ENCODE results near the gene LIMCH1.
"Not testable (repeated sequence)": the region's sequence is repeated elsewhere in the genome, so short reads cannot be mapped to it uniquely, and the experiment has no call there.

Gene LIMCH1

DNA sequence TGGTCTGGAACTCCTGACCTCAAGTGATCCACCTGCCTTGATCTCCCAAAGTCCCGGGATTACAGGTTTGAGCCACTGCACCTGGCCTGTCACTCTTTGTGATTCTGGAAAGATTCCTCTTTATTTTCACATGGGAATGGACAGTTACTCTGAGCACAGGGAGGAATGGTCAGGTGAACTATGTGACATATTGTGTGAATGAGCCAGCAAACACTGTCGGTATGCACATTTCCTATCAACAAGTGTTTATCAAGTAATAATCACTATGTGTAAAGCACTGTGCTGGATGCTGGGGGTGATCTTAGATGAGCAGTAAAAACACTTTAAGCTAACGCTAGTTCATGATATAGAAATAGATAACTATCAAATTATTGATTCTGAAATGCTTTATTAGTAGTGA is 97.5 kb downstream of the LIMCH1 start:
- DNase-seq (ENCODE audit: insufficient read length, low spot score) (no peak), FAIRE-seq (no peak)

DNA sequence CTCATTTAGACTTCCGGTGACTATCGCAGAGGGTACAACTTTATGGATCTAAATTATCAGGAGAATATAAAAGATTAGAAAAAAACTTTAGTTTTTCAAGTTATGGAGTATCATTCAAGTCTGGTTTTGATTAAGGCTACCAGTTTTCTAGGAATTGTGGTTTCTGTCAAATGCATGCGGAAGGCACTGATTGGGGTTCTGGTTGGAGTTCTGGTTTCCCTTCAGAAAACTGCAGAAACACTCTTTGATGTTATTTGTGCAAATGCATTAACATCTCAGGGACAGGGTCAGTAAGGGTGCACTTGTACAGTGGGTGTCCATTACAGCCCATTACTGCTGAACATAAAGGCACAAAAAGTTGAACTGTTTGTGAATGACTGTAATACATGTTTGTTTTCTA is 100.2 kb downstream of the LIMCH1 start:
- FAIRE-seq (no peak), DNase-seq (ENCODE audit: insufficient read length, low spot score) (no peak)

DNA sequence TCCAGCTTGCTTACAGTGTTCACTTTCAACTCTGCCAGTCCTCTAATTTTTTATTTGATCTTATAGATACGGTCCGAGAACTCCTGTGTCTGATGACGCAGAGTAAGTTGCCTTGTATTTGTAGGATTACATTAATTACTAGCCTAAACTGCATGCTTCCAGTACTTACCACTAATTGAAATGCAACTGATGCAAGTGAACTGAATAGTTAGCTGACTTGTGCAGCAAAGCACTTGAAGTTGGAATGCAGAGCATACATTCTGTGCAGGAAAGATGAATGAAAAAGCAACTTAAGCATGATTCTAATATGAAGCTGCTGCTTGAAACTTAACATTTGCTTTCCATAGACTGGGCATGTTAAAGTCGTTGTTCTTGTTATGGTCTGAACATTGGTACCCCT is 100.9 kb downstream of the LIMCH1 start:
- FAIRE-seq: no peak

DNA sequence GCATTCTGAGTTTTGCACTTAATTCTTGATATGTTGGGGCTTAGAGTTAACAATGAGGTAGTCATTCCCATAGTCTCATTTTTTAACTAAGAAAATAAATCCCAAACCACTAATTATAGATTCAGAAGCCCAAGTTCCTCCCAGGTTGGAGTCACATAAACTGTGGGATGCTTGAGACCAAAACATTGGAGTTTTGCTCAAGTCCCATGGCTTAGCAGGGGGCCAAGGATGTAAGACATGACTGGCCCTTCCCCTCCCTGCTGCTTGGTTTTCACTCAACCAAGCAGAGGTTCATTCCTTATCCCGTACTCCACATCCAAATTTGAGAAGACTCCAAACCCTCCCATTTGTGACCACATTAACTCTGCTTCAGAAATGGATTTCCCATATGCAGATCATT is 101.3 kb downstream of the LIMCH1 start:
- no peak for FAIRE-seq
- no peak for DNase-seq (ENCODE audit: insufficient read length, low spot score)

More for the DNA sequence above, 100.9 kb downstream of the LIMCH1 start:
- no peak for DNase-seq (ENCODE audit: insufficient read length, low spot score)

DNA sequence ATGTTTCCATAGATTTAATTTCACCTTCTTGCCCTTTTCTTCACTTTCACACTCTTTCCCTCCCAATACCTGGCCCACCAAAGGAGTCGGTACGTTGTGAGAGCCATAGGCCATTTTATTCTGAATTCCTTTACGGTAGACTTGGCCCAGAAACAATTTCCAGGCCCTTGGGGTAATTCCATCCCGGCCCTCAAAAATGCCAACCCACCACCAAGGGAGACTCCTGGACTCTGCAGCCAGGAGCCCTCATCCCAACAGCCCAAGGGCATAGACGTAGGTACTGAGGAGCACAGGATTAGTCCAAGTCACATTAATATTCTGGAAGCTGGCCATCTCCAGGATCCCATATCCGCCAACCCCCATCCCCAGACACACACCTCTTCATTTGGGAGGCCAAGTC is 102.9 kb downstream of the LIMCH1 start:
- no peak for DNase-seq (ENCODE audit: insufficient read length, low spot score)
- FAIRE-seq: no peak

DNA sequence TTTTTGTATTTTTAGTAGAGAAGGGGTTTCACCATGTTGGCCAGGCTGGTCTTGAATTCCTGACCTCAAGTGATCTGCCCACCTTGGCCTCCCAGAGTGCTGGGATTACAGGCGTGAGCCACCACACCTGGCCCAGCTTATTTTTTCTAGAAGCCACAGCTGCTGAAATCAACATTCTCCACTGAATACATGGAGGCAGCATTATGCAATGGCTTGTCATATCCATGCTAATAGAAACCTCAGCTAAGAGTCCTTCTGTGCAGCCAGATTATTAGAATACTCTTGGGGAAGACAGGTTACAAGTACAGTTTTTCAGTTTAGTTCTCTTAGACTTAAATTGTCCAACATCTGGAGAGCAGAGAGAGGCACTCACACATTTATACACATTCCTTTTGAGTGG is 104.8 kb downstream of the LIMCH1 start:
- not testable (repeated sequence) for FAIRE-seq; DNase-seq (ENCODE audit: insufficient read length, low spot score)

DNA sequence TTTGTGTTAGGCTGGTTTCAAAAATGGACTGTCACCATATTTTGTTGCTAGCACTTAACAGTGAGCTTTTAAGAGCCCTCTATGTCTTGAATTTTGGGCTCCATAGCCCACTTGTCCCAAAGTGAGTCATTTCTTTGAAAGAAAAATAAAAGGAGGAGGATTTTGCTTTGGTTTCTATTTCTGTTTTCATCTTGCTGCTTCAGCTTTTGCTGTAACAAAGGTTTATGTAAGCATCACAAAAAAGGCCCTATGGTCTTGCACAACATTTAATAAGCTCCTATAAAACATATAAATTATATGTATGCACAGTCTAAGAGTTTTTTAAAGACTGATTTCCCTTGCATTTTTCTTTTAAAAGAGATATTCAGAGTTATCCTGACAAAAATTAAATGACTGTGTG is 105.4 kb downstream of the LIMCH1 start:
- DNase-seq (ENCODE audit: insufficient read length, low spot score) (no peak), FAIRE-seq (no peak)

DNA sequence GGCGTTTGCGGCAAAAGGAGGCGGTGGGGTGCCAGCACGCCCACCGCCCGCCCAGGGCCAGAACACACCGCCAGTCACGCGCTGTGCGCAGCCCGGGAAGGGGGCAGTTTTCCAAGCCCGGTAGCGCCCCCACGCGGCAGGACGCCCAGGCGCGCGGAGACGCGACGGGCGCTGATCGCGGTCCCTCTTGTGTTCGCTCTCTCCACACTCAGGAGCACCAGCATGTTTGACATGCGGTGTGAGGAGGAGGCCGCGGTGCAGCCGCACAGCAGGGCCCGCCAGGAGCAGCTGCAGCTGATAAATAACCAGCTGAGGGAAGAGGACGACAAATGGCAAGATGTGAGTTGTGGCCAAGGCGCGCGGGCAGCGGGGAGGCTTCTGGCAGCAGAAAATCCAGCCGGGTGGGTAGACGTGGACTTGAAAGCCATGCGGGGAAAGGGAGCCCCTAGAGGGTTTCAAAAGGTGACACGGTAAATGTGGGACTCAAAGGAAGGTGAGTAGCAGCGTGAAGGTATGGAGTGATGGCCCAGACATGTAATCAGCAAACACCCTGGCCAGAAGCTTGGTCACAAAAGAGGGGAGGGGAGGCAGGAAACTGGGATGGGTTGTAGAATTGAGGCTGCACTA is 106.4 kb downstream of the LIMCH1 start:
- DNase-seq (ENCODE audit: insufficient read length, low spot score): no peak
- no peak for FAIRE-seq

DNA sequence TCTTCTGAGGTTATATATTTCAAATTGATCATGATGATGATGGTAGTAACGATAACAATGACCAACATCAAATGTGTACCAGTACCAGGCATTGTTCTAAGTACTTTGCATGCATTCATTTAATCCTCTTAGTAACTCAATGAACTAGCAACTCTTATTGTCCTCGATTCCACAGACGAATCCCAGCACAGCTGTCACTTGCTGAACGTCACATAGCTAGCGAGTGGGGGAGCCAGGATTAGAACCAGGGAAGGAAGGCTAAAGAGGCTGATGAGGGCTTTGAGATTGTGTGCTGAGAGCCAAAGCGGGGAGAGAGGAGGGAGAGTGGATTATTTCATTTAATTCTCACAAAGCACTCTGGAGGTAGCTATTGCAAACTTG is 106.9 kb downstream of the LIMCH1 start:
- FAIRE-seq (no peak), DNase-seq (ENCODE audit: insufficient read length, low spot score) (no peak)

DNA sequence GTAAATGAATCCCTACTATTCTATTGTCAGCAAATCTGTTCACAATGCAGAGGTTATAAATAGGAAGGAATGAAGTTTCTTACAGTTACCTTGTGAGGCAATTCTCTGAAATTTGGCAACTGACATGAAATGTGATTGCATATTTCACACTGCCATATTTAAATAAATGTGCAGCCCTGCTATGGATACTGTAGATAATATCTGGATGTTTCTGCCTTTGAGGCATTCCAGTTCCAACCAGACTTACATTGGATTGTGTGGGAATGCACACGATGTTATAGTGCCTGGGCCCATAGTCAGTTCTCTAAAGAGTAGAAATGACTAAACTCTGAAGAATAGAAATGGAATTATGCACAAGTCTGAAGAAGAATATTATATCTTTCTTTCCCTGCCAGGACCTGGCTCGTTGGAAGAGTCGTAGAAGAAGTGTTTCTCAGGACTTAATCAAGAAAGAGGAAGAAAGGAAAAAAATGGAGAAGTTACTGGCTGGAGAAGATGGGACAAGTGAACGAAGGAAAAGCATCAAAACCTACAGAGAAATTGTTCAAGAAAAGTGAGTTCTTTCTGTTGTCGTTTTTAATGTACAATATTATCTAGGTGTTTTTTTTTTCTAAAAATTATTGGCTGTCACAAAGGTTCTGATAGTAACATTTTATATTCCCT is 107.9 kb downstream of the LIMCH1 start:
- FAIRE-seq (no peak), DNase-seq (ENCODE audit: insufficient read length, low spot score) (no peak)

DNA sequence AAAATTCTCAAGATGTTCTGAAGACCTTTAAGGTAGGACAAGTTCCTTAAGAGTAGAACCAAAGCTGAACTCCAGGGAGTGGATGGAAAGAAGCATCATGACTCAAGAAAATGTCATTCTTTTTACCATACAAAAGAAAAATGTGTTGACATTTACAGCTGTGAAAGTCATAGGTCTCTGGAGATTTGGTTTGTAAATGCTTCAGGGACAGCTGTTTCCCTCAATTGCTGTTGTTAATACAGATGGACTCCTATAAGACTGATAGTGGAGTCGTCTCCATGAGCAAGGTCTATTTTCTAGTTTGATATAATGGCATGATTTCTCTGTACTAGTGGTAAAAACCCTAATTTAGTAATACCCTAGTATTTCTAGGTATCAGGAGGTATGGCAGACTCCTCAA is 108.9 kb downstream of the LIMCH1 start:
- FAIRE-seq: no peak
- DNase-seq (ENCODE audit: insufficient read length, low spot score): no peak

DNA sequence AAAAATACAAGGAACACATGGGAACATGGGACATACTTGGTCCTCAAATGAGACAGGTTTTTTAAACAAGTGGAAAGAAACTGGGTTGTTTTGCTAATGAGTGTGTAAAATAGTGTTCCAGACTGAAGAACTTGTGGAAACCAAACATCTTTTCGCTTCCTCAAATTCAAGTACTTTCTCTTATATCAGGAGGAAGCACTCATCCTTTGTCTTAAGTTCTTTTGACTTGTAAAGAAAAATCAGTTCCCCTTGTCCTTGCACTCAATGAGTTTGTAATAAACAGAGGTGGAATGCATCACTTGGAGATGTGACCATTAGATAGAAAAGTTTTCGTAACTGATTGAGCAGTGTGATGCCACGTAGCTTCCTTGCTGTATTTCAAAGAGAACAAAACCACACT is 109.4 kb downstream of the LIMCH1 start:
- DNase-seq (ENCODE audit: insufficient read length, low spot score): no peak
- FAIRE-seq: no peak

DNA sequence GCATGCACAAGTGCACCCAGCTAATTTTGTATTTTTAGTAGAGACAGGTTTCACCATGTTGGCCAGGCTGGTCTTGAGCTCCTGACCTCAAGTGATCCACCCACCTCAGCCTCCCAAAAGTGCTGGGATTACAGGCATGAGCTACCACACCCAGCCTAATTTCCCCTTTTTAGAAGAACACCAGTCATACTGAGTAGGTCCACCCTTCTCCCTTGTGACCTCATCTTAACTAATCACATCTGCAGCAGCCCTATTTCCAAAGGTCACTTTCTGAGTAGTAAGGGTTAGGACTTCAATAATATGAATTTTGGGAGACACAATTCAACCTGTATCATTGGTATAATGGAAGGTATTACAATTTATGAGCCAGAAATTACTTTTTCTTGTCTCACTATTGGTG is 113.2 kb downstream of the LIMCH1 start:
- not testable (repeated sequence) for DNase-seq (ENCODE audit: insufficient read length, low spot score); FAIRE-seq

DNA sequence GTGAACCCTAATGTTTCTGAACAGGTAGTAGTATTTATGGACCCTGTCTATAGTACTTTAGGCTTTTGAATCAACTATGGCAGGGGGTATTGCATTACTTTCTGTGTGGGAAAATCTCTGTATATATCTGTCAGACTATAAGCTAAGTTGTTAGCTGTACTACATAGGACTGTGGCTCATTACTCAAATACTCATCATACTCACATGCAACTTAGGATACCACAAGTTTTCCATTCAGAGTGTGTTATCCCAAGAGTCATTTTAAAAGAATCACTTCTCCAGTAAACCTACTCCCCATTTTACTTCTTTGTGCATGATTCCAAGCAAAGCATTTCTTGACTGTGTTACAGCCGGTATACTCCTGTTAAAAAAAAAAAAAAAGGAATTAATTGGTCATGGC is 115.0 kb downstream of the LIMCH1 start:
- no peak for FAIRE-seq
- no peak for DNase-seq (ENCODE audit: insufficient read length, low spot score)

DNA sequence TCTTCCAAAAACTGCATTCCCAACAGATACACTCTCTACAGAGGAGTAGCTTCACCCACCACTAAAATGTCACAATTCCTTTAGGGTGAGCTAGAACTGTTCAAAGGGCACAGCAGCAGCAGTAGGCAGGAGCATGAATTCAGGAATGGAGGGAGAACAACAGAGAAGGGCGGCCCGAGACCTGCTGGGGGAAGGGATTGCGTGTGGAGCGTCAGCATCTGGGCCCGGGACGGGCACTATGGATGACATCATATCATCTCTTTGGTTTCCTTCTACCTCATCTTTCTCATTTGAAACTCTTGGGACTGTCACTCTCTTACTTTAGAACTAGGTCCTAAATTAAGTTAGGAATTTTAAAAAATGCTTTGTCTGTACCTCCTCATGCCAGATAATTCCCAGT is 115.6 kb downstream of the LIMCH1 start:
- FAIRE-seq (no peak), DNase-seq (ENCODE audit: insufficient read length, low spot score) (no peak)

DNA sequence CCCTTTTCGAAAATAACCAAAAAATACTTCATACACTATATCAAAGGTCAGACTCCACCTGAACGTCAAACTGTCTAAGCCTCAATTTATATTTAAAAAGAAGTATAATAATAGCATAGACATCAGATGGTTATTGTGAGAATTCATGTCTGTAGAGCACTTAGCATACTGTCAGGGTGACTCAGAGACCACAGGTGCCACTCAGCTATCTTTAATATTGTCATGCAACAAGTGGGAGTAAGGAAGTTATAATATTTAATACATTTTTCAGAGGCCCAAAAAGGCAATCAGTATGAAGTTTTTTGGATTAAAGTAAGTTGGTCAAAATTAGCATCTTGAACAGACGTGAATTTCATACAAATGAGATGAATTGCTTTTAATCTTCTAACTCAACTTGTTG is 117.2 kb downstream of the LIMCH1 start:
- FAIRE-seq (no peak), DNase-seq (ENCODE audit: insufficient read length, low spot score) (no peak)

DNA sequence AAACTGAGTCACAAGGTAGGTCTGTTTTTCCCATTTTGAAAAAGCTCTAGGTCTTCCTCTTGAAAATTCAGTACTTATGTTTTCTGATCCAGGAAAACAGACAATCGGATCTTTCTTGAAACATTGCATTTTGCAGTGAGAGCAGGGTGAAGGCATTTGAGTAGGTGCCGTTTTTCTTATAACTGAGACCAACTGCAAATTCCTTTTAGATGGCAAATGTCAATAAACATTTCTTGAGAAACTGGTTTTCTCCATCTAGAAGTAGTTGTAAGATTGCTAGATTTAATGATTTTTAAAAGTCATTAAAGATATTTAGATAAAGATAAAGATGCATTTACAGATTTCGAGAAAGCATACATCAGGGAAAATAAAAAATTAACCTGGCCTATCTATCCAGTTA is 118.1 kb downstream of the LIMCH1 start:
- FAIRE-seq (no peak), DNase-seq (ENCODE audit: insufficient read length, low spot score) (no peak)

DNA sequence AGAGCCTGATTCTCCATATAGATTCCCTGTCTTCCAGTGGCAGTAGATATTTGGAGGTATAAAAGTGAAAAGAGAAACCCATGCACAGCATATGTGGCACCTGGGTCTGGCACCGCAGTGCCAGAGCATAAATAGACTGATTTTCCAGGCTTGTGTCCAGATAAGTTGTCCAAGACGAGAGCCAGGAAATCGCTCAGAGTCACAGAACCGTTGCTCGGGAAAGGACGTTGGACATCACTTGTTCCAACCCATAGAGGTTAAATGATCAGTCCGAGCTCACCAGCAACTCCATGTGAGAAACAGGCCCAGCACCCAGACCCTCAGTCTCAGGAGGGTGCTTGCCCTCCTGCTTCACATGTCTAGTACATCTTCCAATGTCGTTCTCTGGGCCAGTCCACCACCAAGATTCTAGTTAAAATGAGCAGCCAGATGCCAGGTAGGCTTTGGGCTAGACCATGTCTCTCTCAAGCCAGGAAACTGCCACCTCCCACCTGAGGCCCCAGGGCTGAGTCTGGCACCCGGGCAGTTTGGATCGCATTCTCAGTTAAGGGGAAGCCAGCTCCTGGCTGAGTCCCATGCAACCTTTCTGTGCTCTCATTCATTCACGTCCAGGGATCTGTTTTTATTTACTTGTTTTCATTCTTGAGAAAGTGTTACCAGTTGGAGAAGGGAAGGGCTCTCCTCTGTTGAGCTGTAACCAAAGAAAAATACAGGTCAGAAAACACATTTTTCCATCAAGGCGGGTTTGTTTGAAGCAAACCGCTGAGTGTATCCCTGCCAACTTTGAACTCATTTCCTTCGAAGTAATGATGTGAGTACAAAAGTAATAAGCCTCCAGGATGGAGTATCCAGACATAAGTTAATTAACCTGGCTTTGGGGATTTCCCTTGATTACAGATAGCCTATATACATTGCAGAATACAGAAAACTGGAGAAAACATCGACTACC is 118.9 kb downstream of the LIMCH1 start:
- DNase-seq (ENCODE audit: insufficient read length, low spot score) (no peak), FAIRE-seq (no peak)

DNA sequence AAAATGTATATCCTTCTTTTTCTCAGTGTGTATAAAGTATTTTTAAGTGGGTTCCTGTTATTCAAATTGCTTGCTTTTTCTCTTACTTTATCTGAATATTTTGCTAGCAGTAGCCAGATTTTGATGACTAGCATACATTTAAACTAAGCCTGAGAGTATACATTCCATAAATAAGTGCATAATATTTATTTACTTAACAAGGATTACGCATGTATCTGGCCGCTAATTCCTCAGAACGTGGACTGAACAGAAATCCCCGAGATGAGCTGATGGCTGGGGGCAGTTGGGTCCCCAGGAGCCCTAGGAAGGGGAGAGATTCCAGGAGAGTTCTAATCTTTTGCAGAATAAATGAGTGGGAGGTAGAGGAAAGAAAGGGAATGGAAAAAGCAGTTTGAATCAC is 119.6 kb downstream of the LIMCH1 start:
- FAIRE-seq (no peak), DNase-seq (ENCODE audit: insufficient read length, low spot score) (no peak)

DNA sequence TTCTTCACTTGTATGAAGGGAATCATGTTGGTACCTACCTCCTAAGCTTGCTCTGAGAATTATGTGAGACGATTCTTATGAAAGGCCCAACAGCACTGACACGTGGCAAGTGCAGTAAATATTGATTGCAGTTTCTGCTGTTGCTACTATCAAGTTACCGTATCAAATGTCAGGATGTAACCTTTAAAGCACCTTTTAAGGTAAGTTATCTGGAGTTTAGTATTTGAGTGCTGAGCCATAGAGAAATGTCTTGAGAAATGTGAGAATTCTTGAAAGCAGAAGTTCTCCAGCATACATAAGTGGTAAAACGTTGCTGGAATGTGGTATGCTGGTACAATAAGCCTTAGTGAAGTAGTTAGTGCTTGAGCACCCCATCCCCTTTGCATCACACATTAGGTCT is 120.2 kb downstream of the LIMCH1 start:
- DNase-seq (ENCODE audit: insufficient read length, low spot score) (no peak), FAIRE-seq (no peak)

DNA sequence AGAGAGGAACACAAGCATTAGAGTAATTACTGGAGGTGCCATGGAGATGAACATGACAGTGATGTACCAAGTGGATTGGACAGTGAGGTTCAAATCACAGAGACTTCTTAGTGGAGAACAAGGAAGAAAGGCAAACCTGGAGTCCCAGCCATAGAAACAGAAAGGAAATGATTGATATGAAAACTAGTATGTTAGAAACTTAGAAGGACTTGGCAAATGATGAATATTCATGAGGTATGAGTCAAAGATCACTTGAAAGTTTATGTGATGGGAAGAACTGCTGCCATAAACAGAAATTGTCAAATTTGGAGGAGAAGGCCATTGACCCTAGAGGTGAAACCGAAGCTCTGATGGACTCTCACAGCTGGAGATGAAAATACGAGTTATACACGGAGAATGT is 122.4 kb downstream of the LIMCH1 start:
- FAIRE-seq: no peak
- no peak for DNase-seq (ENCODE audit: insufficient read length, low spot score)
